Fibroblast of peridontal ligament (primary cell): ENCODE measurements around the gene CCR3.
A peak's percentile ranks its signal among the peaks of the same experiment; 100 is the strongest.

ENCODE experiments used
- DNase-seq: peaks from one replicate; pipeline ENCODE4 v3.0.0-alpha.2; 2010; ENCODE audit errors: extremely low read depth

CCR3 gene

DNA sequence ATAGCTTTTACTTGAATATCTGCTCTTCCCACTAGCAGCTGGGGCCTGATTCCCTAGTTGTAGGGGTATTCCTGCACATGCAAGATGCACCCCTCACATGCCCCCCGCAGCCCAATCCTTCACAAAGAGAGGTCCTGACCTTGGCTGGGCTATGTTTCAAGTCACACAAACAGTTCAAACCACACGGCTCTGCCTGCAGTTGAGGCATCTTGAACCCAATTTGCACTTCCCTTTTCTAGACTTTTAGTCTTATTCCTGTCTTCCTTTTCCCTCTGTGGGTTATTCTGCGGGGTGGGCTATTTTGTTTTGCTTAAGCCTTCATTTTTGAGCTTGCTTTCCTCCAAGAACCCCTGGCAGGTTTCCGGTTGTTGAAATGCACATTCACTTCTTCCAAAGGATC is 20.9 kb upstream of the CCR3 start:
- DNase-seq = no peak

GRCh38 chr3:46221938-46222337 is 20.3 kb upstream of the CCR3 start:
- no peak for DNase-seq

GRCh38 chr3:46222435-46223161 is 19.7 kb upstream of the CCR3 start:
- no peak for DNase-seq

GRCh38 chr3:46228260-46229242 is 13.7 kb upstream of the CCR3 start:
- peak; percentile 81 for DNase-seq

- DNase-seq = no peak
Observed at GRCh38 chr3:46231323-46231722, 10.9 kb upstream of the CCR3 start.

- no peak for DNase-seq
Observed at GRCh38 chr3:46233194-46233593, 9.1 kb upstream of the CCR3 start.

DNA sequence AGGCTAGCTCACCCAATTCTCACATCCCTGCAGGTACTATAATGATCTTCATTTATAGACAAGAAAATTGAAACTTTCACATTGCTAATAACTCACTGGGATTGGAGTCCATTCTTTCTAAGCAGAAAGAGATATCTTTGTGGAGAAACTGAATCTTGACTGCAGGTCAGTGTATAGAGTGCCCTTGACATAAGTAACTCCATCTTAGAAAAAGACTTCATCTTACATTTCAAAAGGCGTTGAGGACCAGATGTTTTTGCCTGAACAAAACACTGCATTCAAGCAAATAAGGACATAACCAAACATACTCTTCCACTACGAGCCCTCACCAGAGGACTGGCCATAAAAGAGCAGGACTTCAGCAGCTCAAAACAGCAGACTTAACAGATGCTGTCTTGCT is 6.8 kb upstream of the CCR3 start:
- no peak for DNase-seq

DNA sequence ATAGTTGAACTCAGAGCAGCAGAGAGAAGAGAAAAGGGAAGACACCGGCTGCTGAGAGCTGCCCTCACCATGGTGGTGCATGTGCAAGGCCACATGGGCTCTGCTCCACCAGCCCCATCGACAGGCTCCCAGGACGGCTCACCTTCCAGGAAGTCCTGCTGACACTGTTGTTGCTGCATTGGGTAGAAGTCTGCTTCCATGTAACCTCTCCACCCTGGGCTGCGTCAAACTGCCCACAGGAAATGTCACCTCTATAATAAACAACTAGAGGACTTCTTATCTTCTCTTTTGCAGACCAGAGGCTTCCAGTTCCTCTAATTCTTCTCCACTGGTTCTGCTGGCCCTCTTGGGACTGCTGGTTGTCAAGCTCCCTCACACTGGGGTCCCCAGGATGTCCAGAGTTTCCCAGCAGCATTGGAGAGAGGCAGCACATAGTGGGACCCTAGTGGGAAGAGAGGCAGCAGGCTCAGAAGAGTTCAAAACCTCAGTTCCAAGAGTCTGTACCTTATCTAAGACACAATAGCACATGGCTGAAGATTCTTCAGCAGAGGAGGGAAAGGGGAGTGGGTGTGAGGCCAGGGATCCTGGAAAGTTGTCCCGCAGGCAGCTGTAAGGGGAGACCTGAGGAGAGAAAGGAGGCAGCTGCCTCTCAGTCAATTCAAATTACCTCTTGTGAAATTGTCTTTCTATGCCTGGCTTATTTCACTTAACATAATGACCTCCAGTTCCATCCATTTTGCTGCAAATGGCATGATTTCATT is 5.8 kb upstream of the CCR3 start:
- DNase-seq = no peak

DNA sequence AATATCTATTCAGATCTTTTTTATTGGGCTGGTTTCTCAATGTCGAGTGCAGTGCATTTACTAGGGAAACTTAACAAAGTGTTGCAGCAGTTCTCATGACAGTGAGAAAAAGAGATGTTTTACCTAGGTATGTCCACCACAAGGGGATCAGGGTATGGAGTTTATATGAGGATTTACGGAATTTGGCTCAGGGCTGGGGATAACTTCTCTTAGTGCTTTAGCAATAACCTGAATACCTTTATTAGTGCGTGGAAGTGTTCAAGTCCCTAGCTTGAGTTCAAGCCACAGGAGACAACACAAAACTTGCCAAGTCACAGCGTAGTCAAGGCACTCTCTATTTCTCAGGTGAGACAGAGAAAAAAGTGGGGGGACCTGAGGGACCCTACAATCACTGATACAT is 3.9 kb upstream of the CCR3 start:
- no peak for DNase-seq

GRCh38 chr3:46239301-46239938 is 2.8 kb upstream of the CCR3 start:
- no peak for DNase-seq

- no peak for DNase-seq
Observed at GRCh38 chr3:46239952-46240351, 2.3 kb upstream of the CCR3 start.

DNA sequence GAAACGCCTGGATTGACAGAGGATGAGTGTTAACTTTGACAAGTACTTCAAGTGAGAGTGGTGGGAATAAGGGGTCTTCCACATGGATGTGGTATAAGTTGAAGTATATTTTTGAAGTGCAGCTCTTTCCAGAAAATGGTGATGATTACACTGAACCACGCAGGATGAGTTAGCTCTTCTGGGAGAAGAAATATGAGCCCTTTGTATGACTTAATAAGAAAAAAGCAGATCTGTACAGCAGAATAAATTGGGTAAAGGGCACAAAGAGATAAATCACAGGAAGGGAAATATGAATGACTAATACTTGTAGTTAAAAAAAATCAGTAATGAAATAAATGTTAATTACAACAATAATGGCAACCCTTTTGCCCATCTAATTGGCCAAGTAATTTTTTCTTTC is 1.3 kb downstream of the CCR3 start:
- peak; percentile 18 for DNase-seq

GRCh38 chr3:46245146-46245545 is 2.9 kb downstream of the CCR3 start:
- no peak for DNase-seq

- no peak for DNase-seq
Observed at GRCh38 chr3:46252980-46253379, 10.7 kb downstream of the CCR3 start.

DNA sequence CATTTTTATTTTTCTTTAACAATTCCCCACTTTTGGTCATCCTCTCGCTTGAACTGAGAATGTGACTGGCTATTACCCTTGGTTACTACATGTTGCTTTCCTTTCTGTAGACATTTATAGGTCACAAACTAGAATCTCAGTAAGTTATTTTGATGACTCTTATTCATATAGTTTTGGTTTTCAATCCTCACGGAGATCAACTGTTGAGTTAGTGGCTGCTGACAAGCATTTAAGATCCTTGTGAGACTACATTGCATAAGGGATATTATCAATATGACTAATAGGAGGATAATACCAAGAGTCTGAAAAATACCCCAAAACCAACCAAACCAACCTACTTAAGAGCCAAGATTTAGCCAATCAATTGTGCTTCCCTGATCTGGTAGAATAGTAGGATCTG is 16.3 kb downstream of the CCR3 start:
- no peak for DNase-seq

DNA sequence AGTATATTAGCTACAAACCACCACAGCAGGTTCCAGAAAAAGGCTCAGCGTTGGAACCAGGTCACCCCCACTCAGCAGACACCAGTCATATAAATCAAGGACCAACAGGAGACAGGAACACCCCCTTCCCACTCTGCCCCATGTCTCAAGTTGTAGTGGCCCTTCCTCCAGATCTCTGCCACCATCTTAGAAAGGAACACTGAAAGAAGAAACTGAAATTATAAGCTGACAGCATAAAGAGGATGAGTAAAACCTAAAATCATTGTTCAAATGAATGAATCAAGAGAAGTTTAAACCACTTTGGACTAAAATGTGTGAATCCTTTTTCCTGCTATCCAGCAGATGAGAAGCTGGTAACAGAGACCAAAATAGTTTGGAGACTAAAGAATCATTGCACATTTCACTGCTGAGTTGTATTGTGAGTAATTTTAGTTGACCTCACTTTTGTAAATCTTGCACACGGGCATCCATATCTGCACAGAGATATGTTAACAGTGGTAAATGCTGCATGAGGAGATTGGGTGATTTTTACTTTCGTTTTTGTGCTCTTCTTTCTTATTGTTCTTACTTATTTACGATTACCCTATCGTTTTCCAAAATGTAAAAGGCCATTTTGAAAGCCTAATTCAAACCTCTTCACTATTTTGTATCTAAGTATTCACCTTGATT is 19.8 kb downstream of the CCR3 start:
- DNase-seq = peak; percentile 36

GRCh38 chr3:46264002-46264401 is 21.7 kb downstream of the CCR3 start:
- no peak for DNase-seq

GRCh38 chr3:46266598-46266997 is 24.3 kb downstream of the CCR3 start:
- no peak for DNase-seq

DNA sequence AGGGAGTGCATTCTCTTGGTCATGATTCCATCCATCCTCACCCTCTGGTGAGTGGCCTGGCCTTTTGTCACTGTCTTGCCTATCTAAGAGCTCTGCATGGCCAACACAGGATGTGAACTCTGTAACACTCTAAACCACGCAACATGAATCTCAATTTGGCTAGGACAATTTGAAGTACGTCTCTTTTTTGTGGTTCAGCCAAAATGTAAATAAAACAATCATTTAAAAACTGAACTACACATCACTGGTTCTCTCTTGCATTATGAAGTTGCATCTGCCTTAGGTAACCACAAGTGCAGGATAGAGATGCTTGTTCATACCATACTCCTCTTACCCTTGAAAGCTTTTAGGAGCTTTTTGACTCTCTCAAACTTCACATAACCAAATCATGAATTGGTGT is 27.3 kb downstream of the CCR3 start:
- no peak for DNase-seq

DNA sequence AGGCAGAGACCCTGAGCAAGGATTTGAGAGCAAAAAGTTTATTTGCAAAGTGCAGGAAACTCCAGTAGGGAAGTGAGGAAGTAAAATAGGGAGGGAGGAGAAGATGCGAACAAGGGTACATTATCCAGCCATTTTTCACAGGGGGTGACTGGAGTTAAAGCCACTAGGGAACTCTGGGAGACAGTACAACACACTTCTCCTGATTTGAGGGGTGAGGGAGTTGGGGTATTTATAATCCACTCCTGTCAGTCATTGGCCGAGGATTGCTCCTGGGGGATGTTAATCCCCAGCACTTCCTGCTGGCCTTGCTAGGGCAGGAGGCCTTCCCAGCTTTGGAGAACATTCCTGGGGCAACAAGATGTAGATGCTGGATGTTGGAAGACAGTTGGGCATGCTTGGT is 28.2 kb downstream of the CCR3 start:
- no peak for DNase-seq

- no peak for DNase-seq
Observed at GRCh38 chr3:46271209-46271745, 29.0 kb downstream of the CCR3 start.
